ENCODE results near the gene FBLIM1. TPM values are rescaled to one million over a fixed set of nuclear protein-coding genes. Genes with fewer than 3 reads are reported as not detected.

The FBLIM1 gene
- total RNA-seq, 4 donors from 2014 or later, result 50.3 to 502 (median 337) TPM

DNA sequence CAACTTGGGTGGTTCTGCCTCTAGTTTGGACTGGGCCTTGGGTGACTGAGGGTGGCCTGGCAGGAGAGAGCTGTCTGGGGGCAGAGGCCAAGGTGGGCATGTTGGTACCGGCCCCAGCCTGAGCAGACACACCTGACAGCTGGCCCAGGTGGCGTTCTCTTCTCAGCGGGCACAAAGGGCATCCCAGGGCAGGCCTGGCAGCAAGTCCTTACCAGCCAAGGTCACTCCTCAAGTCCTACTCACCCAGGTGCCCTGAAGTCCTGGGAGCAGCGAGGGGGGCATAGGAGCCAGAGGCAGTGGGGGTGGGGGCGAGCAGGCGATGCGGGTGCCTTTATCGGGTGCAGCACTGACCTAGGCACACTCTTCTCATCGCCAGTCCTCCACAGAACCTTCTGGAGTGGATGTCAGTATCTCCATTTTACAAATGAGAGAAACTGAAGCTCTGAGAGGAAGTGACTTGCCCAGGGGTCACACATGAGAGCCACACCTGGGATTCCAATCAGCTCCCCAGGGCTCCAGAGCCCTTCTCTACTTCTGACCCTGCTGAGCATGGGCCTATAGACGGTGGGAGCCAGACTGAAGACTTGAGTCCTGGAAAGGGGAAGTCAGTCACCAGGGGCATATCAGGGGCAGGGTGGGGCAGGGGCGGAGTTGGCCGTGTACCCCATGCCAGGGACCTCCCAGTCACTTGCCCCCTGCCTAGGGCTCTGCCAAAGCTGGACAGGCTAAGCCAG, 23.1 kb upstream of the FBLIM1 start:
- H3K36me3 ChIP-seq, result peaks cover 0 to 48% (median 0%) of the 10 kb centered on the region in 3 donors
- TF ChIP-seq, protein P1, sequence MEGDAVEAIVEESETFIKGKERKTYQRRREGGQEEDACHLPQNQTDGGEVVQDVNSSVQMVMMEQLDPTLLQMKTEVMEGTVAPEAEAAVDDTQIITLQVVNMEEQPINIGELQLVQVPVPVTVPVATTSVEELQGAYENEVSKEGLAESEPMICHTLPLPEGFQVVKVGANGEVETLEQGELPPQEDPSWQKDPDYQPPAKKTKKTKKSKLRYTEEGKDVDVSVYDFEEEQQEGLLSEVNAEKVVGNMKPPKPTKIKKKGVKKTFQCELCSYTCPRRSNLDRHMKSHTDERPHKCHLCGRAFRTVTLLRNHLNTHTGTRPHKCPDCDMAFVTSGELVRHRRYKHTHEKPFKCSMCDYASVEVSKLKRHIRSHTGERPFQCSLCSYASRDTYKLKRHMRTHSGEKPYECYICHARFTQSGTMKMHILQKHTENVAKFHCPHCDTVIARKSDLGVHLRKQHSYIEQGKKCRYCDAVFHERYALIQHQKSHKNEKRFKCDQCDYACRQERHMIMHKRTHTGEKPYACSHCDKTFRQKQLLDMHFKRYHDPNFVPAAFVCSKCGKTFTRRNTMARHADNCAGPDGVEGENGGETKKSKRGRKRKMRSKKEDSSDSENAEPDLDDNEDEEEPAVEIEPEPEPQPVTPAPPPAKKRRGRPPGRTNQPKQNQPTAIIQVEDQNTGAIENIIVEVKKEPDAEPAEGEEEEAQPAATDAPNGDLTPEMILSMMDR (IDR thresholded peaks at IDR 0.05), result no peak
- TF ChIP-seq POLR2A (IDR thresholded peaks at IDR 0.05), result no peak
- no peaks in the 10 kb centered on the region for H3K9me3 ChIP-seq
- peak in 2 of 3 donors; percentile 71 to 77 for DNase-seq
- H3K27me3 ChIP-seq, result no peaks in the 10 kb centered on the region
- H3K27ac ChIP-seq, result peak overlapping the region in 3 of 4 donors; percentile 73 to 99 (median 99)
- peak overlapping the region in 2 of 4 donors; percentile 37 to 59 for H3K4me3 ChIP-seq
- peaks cover 0 to 32% (median 0%) of the 10 kb centered on the region in 4 donors for H3K4me1 ChIP-seq

DNA sequence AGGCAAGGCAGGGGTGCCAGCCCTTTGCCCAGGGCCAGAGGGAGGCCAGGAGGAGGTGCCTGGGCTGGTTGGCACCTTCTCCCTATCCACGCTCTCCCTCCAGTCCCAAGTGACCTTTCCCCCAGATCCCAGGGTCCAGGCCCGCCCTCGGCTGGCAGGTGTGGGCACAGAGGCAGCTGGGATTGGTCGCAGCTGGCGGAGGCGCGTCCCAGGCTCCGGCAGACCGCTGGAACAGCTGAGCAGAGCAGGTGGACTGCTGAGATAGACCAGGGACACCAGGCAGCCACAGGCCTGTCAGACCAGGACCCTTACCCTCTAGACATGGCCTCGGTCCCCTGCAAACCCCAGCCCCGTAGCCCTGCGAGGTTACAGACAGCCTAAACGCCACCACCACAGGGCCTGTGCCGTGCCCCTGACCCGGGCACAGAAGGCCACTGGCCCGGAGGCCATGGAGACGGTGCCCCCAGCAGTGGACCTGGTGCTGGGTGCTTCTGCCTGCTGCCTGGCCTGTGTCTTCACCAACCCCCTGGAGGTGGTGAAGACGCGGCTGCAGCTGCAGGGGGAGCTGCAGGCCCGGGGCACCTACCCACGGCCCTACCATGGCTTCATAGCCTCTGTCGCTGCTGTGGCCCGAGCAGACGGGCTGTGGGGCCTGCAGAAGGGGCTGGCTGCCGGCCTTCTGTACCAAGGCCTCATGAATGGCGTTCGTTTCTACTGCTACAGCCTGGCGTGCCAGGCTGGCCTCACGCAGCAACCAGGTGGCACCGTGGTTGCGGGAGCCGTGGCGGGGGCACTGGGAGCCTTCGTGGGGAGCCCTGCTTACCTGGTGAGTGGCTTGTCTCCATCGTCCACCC, 22.3 kb upstream of the FBLIM1 start, which contains the start of gene SLC25A34:
Gene SLC25A34 (plus strand): TSS at position 221 of the 854 bp plus-strand sequence. CDS start 228 bp downstream, at position 449.
- Histone ChIP-seq H3K27ac (peak within 1 kb of the TSS in 3 of 4 donors; percentile 73 to 99 (median 99)), H3K9me3 (no peaks in the 10 kb centered on the region), H3K27me3 (no peaks in the 10 kb centered on the region), H3K36me3 (peaks cover 0 to 40% (median 0%) of the 10 kb centered on the region in 3 donors), H3K4me3 (peak within 1 kb of the TSS in 3 of 4 donors; percentile 23 to 59 (median 55)), H3K4me1 (peaks cover 0 to 37% (median 1%) of the 10 kb centered on the region in 4 donors)
- peak in 2 of 3 donors; percentile 92 to 97 for DNase-seq
- TF ChIP-seq, protein P1 (IDR thresholded peaks at IDR 0.05), result no peak
- peak; percentile 96 to 97 for TF ChIP-seq POLR2A (IDR thresholded peaks at IDR 0.05)

DNA sequence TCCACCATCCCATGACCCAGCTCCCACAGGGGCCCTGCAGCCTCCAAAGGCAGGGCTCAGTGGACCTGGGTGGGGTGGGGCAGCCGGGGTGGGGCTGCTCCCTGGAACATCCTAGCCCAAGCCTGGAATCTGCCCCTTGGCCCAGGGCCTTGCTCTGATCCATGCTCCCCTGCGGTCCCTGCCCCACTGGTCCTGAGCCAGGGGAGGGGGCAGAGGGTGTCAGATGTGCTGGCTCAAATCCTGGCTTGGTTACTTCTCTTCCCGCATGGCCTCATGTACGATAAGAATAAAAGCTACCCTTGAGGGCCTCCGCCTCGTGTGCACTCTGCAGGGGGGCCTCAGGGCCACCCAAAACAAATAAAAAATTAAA, 21.7 kb upstream of the FBLIM1 start:
- no peak for TF ChIP-seq POLR2A (IDR thresholded peaks at IDR 0.05)
- TF ChIP-seq, protein P1 (IDR thresholded peaks at IDR 0.05), result no peak
- H3K27ac ChIP-seq, result peak overlapping the region in 3 of 4 donors; percentile 73 to 99 (median 99)
- H3K27me3 ChIP-seq, result no peaks in the 10 kb centered on the region
- no peaks in the 10 kb centered on the region for H3K9me3 ChIP-seq
- DNase-seq, result peak in 2 of 3 donors; percentile 88 to 91
- H3K4me3 ChIP-seq, result peak overlapping the region in 3 of 4 donors; percentile 23 to 59 (median 55)
- H3K36me3 ChIP-seq, result peaks cover 0 to 34% (median 0%) of the 10 kb centered on the region in 3 donors
- peaks cover 0 to 42% (median 3%) of the 10 kb centered on the region in 4 donors for H3K4me1 ChIP-seq

DNA sequence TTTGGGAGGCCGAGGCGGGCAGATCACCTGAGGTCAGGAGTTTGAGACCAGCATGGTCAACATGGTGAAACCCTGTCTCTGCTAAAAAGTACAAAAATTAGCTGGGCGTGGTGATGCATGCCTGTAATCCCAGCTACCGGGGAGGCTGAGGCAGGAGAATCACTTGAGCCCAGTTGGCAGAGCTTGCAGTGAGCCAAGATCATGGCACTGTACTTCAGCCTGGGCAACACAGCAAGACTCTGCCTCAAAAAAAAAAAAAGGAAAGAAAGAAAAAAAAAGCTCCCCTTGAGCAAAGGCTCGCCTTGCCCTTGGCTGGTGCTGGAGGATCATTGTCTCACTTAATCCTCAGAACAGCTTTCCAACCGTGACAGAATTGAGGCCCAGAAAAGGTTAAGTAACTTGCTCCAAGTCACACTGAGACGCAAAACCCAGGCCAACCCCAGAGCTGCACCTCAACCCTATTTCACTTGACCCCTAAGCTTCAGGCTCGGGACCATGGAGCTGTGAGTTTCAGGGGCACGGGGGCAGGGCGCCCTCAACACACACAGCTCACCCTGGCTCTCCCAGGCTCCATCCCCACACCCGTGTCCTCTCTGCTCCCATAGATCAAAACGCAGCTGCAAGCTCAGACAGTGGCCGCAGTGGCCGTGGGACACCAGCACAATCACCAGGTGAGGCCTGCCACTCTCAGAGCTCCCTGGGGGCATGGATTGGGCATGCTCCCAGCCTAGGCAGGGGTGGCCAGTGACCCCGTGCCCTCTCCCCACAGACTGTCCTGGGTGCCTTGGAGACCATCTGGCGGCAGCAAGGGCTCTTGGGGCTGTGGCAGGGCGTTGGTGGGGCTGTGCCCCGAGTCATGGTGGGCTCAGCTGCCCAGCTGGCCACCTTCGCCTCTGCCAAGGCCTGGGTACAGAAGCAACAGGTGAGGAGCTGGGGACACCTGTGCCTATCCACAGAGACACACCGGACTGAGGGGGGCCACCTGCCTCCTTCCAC, 21.0 kb upstream of the FBLIM1 start:
- H3K4me1 ChIP-seq, result peaks cover 0 to 42% (median 3%) of the 10 kb centered on the region in 4 donors
- H3K27me3 ChIP-seq, result no peaks in the 10 kb centered on the region
- peak overlapping the region in 2 of 4 donors; percentile 55 to 59 for H3K4me3 ChIP-seq
- peaks cover 0 to 27% (median 0%) of the 10 kb centered on the region in 3 donors for H3K36me3 ChIP-seq
- no peak for DNase-seq
- no peaks in the 10 kb centered on the region for H3K9me3 ChIP-seq
- H3K27ac ChIP-seq, result peak overlapping the region in 3 of 4 donors; percentile 73 to 99 (median 99)
- TF ChIP-seq, protein P1 (IDR thresholded peaks at IDR 0.05), result no peak
- TF ChIP-seq POLR2A (IDR thresholded peaks at IDR 0.05), result no peak

Data from Peyer's patch (tissue), 4 donors.